ENCODE results near the gene CA12.
A peak's percentile ranks its signal among the peaks of the same experiment; 100 is the strongest.

CA12 gene

DNA sequence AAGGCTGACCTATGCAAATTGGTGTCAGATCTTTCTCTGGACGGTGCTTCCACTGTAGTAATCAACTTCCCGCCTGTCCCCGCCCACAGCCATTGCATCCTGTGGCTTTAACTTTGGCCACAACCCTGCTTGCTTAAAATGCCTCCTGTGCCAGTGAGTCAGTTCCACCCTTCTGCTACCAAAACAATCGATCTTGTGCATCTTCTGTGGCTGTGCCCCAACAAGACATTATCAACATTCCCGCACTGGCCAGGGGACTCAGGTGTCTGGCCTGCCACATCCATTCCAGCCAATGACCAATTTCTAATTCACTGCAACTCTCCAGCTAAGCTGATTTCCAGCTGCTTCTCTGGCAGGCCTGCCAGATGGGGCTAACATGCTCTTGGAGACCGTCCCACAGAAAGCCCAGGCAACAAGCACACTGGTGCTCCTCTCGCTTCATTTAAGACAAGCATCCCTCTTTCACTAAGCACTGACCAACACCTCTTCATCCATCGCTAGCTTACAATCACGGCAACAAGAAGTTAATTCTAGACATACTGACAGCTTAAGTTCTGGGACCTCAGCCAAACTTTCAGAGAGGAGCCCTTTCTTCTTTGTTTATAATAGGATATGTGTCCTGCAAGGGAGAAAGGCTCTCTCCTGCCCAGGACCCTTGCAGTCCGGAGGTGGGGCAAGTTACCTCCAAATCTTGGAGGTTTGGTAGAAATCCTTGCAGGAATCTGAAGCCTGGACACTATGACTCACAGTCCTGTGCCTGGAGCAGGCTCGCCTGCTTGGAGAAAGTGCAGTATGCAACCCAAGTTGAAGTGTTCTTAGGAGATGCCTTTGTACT is 6.7 kb downstream of the CA12 start:
- DNase-seq = no peak

DNA sequence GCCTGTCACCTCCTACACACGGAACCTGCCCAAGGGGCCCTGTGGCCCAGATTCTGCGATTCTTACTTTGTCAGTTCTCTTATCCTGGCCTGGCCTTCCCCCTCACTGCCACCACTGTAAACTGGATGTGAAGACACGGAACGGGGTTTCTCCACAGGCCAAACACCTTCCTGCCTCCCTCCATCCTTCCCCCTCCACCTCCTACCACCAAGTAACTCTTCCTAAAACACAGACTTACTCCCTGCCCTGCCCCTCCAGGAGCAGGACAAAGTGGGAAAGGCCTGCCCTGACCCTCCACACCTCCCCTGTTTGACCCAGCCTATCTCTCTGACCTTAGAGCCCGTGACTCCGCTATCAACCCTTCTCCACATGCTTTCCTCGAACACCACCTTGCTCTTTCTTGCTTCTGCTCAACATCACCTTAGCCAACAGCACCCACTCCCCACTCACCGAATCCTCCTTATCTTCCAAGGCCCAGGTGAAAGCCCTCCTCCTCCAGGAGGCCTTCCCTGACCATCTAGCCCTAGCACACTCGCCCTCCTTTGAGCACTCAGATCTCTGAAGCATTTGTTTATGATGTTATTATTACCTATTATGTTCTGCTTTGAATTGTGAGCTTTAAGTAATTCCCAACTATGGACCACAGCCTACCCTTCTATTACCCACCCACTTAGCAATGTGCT is 7.6 kb downstream of the CA12 start:
- DNase-seq = no peak

DNA sequence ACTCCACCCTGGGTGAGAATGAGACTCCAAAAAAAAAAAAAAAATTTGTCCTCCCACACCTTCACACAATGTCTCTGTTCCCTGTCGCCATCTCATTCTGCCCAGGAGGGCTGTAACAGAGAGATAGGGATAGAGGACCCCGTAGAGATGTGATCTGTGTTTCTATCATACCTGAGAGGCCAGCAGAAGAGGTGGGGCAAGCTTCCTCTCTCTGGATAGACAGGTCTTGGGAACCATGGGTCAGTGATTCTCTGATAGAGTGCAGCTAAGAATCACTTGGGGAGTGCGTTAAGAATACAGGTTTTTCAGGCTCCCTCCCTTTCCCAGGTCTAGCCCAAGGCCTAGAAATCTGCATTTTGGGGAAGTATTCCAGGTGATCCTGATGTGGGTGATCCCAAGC is 8.3 kb downstream of the CA12 start:
- peak; percentile 16 for DNase-seq

GRCh38 chr15:63372753-63373152 is 8.9 kb downstream of the CA12 start:
- DNase-seq = no peak

DNA sequence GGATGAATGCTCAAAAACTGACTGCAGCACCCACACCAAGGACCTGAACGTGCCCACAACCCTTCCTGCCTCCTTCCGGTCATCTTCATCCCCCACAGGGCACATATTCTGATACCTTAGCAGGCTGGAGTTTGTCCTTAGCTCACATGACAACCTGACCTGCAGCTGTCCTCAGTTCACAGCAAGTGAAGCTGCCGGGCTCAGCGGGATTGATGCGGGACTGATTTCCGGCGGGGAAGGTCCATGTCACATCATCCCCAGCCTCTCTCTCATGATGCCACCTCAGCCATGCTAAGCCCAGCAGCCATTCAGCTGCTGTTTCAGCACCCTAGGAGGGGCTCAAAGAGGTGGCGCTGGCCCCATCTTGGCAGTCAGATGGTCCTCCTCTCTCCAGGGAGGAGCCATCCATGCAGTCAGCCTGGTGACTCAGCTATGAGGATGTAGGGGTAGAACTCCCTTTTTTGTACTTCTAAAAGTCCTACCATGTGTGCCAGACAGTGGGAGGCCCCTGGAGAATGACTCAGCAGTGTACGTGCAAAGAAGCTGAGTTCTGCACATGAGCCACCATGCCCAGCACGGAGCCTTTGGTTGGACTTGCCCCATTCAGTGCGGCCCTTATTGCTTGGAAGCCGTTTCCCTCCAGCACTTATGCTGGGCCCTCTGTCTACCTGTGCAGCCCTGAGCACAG is 9.5 kb downstream of the CA12 start:
- peak; percentile 46 for DNase-seq

- DNase-seq = no peak
Measured at GRCh38 chr15:63371297-63371918, 10.2 kb downstream of the CA12 start.

DNA sequence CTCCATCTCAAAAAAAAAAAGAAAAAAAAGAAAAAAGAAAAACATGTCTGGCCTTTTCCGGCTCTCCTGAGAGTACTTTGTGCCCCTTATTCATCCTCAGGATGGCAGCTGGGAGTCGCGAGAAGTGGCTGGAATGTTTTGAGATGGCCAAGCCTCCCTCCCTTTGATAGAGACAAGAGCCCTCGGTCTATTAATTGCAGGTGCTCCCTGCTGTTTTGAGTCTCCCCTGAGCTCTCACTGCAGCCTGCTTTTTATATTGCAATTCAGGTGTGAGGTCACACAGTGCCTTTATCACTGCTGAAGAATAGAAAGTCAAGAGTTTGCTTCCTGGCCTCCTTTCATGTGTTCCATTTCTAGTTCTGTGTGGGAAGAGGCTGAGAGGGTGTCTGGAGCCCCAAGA is 10.9 kb downstream of the CA12 start:
- DNase-seq = no peak

GRCh38 chr15:63369781-63370180 is 11.9 kb downstream of the CA12 start:
- DNase-seq = no peak

DNA sequence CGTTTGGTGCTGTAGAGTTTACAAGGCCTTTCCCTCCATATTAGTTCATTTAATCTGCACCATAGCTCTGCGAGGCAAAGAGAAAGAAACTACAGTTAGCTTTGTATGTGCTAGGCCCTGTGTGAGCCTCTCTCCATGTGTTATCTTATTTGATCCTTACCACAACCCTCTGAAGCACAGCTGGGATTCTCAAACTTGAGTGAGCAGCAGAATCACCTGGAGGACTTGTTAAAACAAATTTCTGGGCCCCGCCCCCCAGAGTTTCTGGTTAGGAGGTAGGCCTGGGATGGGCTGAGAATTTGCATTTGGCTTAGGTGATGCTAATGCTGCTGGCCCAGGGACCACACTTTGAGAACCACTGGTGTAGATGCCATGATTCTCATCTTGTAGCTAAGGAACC is 12.3 kb downstream of the CA12 start:
- no peak for DNase-seq

- no peak for DNase-seq
Measured at GRCh38 chr15:63368503-63368902, 13.1 kb downstream of the CA12 start.

DNA sequence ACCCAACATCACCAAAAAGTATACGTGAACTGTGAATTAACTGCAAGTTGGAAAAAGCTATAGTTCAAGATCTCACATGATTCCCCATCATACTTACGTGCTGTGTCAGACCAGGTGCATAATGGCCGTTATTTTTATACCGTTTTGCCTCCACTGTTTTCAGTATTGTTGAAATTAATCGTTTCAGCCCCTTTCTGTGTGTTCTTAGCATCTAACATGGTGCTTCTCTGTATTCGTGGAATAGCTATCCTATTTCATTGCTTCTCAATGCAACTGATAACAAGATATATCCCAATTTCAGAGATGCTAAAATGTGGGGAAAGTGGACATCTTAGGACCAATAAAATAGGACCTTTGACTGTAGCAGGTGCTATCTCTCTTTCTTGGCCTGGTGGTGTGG is 13.7 kb downstream of the CA12 start:
- no peak for DNase-seq

- DNase-seq = peak; percentile 7
Measured at GRCh38 chr15:63367390-63367789, 14.3 kb downstream of the CA12 start.

DNA sequence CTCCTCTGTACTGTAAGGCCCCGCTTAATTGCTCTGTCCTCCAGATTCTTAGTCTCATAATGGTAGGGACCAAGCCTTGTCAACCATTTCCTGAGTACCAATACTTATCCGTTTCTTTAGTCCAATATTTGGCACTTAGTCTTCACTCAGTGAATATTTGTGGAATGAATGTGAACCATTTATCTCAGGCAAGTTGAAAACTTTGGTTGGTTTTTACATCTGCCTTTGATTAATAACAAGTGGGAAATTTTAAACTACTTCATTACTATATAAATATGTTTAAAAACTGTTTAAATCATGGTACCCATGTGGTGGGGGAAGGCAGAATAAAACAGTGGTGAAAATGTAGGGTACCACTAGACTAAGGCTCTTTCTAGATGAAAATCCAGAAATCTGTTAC is 15.2 kb downstream of the CA12 start:
- DNase-seq = no peak

- DNase-seq = no peak
Measured at GRCh38 chr15:63365273-63365680, 16.4 kb downstream of the CA12 start.

DNA sequence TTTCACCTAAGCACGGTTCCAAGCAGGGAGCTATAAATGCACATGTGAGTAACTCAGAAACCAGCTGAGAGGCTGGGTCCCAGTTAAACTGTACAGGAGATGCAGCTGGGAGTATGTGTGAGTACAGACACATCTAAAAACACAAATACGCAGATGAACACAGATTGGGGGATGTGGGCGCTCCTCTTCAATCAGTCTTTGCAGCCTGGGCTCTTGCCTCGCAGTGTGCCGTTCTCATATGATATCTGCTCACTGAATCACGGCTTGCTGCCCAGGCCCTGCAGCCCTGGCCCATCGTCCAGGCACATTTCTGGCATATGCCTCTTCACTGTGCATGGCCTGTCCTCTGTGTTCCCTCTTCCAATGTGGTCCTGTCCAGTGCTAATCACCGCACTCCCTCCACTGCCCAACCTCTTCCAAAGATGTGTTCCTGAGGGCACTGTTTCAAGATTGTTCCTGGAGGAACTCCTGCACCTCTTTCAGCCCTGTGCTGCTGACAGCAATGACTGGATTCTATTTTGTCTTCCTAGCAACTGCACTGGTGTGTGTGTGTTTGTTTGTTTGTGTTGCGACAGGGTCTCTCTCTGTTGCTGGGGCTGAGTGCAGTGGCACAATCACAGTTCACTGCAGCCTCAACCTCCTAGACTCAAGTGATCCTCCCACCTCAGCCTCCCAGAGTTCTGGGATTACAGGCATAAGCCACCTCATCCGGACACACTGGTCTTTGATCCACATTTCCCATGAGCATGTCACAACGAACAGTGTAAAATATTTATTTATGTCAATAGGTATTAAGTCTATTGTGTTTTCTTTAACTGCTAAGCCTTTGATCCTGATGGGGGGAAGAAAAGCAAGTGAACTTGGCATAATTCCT is 17.0 kb downstream of the CA12 start:
- DNase-seq = peak; percentile 56

DNA sequence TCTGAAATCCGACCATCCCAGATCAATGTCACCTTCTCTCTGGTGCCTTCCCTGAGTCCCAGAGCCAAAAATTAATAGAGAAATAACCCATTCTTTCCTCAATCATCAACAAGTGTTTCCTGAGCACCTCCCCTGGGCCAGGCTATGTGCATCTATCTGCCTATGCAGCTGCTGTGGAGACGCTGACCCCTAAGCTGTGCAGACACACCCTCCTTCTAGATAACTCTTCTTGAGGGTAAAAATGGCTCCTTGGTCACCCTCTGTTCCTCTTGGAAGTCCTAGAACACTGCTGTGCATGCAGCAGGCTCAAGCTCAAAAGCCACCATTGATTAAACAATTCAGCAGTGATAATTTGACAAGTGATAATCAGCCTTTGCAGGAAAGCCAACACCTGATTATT is 18.4 kb downstream of the CA12 start:
- no peak for DNase-seq

DNA sequence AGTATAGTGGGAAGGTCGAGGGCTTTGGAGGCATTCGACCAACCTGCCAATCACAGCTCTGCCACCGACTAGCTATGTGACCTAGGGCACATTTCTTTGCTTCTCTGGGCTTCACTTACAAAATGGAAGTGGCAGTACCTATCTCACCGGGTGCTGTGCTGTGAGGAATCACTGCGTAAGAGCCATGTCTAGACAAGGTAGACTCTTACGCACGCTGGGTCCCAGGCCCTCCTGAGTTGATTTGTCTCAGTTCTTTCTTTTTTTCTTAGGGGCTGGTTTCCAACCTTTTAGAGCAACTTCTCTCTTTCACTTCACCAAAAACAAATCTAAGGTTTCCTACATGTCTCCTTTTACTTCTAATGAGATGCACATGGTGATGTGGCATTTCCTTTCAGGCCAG is 18.8 kb downstream of the CA12 start:
- no peak for DNase-seq

DNA sequence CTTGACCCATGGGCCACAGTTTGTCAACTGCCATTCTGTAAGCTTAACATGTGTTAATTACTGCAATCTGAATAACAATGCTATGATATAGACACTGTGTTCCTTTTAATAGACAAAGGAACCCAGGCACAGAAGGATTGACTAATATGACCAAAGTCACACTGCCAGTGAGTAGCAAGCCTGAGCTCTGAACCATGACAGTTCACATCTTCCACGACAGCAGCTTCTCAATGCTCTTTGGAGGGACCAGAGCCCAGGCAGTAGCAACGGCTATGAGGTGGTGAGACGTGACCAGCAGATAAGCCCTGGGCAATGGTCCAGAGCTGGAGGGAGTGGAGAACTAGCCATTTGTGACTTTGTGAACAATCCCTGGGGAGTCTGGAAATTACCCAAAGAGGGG is 19.4 kb downstream of the CA12 start:
- DNase-seq = no peak

GRCh38 chr15:63360170-63360569 is 21.5 kb downstream of the CA12 start:
- DNase-seq = no peak

GRCh38 chr15:63358241-63359029 is 23.2 kb downstream of the CA12 start:
- DNase-seq = no peak

DNA sequence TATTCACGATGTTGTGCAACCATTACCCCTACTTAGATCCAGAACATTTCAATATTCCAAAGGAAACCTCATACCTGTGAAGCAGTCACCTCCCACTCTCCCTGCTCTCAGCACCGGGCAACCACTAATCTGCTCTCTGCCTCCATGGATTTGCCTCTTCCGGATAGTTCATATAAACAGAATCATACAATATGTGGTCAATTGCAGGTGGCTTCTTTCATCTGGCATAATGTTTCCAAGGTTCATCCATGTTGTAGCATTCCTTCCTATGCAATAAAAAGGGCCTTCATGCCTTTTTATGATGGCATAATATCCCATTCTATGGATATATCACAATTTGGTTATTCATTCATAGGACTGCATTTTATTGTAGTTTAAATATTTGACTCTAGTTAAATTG is 23.9 kb downstream of the CA12 start:
- DNase-seq = no peak

GRCh38 chr15:63357061-63357460 is 24.6 kb downstream of the CA12 start:
- DNase-seq = no peak

Data from DMS53 (cell line).